CD8-positive, alpha-beta memory T cell (primary cell): Measurements from ENCODE around the gene GDF15. TPM values are rescaled to one million over a fixed set of nuclear protein-coding genes. Genes with fewer than 3 reads are reported as not detected.

Experiments
- CTCF ChIA-PET: fragments of 350-600 bp; sonication (Branson Sonifier 250); formaldehyde crosslinking; loops from one replicate; lab custom pipeline; 2021; ENCODE audit warnings: antibody characterized with exemption; lab: Charles Lee
- POLR2A ChIA-PET: fragments of 350-600 bp; sonication (Branson Sonifier 250); formaldehyde crosslinking; loops from one replicate; lab custom pipeline; 2021; ENCODE audit warnings: antibody characterized with exemption; lab: Charles Lee
- DNase-seq, 5 donors: peaks; one replicate each; pipeline versions ENCODE4 v3.0.0 to v3.0.0-alpha.2; 2020 to 2022; ENCODE audit warnings: mixed read lengths in 1 of 5
- H3K27ac ChIP-seq: one replicate; pipeline ENCODE4 v1.7.0; 2013; ENCODE audit warnings: low read depth, mild to moderate bottlenecking, low read length, moderate library complexity
- H3K27me3 ChIP-seq: 2 replicates; pipeline ENCODE4 v1.7.0; 2013; ENCODE audit warnings: low read length, mild to moderate bottlenecking; ENCODE audit not compliant: insufficient read depth, poor library complexity, severe bottlenecking
- H3K36me3 ChIP-seq: 2 replicates; pipeline ENCODE4 v1.7.0; 2013; ENCODE audit warnings: mild to moderate bottlenecking, low read length, moderate library complexity; ENCODE audit not compliant: insufficient read depth
- H3K4me1 ChIP-seq: 2 replicates; pipeline ENCODE4 v1.7.0; 2013; ENCODE audit warnings: mild to moderate bottlenecking, low read length, moderate library complexity; ENCODE audit not compliant: insufficient read depth
- H3K4me3 ChIP-seq: 2 replicates; pipeline ENCODE4 v1.7.0; 2013; ENCODE audit warnings: mild to moderate bottlenecking, low read length
- H3K9me3 ChIP-seq: 2 replicates; pipeline ENCODE4 v1.7.0; 2013; ENCODE audit warnings: mild to moderate bottlenecking, low read length
- H3K27ac Mint-ChIP-seq, 8 donors: one replicate each; pipeline ENCODE4 v1.8.0; 2020 to 2021; ENCODE audit warnings: mixed read lengths in 8 of 8, mild to moderate bottlenecking in 6 of 8, inconsistent platforms in 3 of 8, moderate library complexity in 3 of 8
- H3K27me3 Mint-ChIP-seq, 2 donors: one replicate each; pipeline ENCODE4 v1.8.0; 2020 to 2021; ENCODE audit warnings: mixed read lengths in 2 of 2, mild to moderate bottlenecking in 1 of 2, moderate library complexity in 1 of 2
- H3K36me3 Mint-ChIP-seq, 3 donors: one replicate each; pipeline ENCODE4 v1.8.0; 2020 to 2021; ENCODE audit warnings: mixed read lengths in 3 of 3, inconsistent platforms in 1 of 3, mild to moderate bottlenecking in 1 of 3
- H3K4me1 Mint-ChIP-seq, 3 donors: one replicate each; pipeline ENCODE4 v1.8.0; 2020 to 2021; ENCODE audit warnings: mixed read lengths in 3 of 3, inconsistent platforms in 1 of 3, mild to moderate bottlenecking in 1 of 3
- H3K4me3 Mint-ChIP-seq, 7 donors: one replicate each; pipeline ENCODE4 v1.8.0; 2020 to 2021; ENCODE audit warnings: mixed read lengths in 7 of 7, mild to moderate bottlenecking in 6 of 7, moderate library complexity in 4 of 7, inconsistent platforms in 2 of 7
- H3K9me3 Mint-ChIP-seq, 5 donors: one replicate each; pipeline ENCODE4 v1.8.0; 2020 to 2022; ENCODE audit warnings: mixed read lengths in 5 of 5, mild to moderate bottlenecking in 3 of 5, moderate library complexity in 2 of 5, inconsistent platforms in 1 of 5
- polyA plus RNA-seq: library from polyadenylated mRNA; unstranded; fragments of 300-500 nt; fragmentation: Illumina TruSeq; gene quantifications from one replicate; pipeline ENCODE4 v1.2.3, GENCODE V29; 2021
- total RNA-seq, 2 experiments: library from RNA; stranded (reverse); gene quantifications; one replicate each; pipeline ENCODE4 v1.2.3, GENCODE V29; 2021

Gene GDF15
- total RNA-seq: under 1 TPM; 0.28 to 0.29 TPM
- polyA plus RNA-seq: not detected

- H3K4me3 ChIP-seq: peak within 1 kb of the TSS; percentile 37
- Mint-ChIP-seq H3K36me3 (peaks cover 0 to 3% (median 0%) of the 10 kb centered on the region in 3 donors), H3K27ac (no peak within 1 kb of the TSS), H3K9me3 (no peaks in the 10 kb centered on the region), H3K27me3 (peaks cover 19 to 39% of the 10 kb centered on the region in 2 donors), H3K4me3 (peak within 1 kb of the TSS in 1 of 7 donors; percentile 36), H3K4me1 (peaks cover 5 to 13% (median 11%) of the 10 kb centered on the region in 3 donors)
- POLR2A ChIA-PET: no interaction called here
- CTCF ChIA-PET: interaction anchor here (0.8 kb wide), 1 partner anchor 24 kb away, joined by 3 read pairs; no protein-coding TSS in a partner anchor
- peak in 1 of 5 donors; percentile 11 for DNase-seq
- peak within 1 kb of the TSS; percentile 81 for H3K27ac ChIP-seq
- H3K36me3 ChIP-seq: no peaks in the 10 kb centered on the region
- H3K27me3 ChIP-seq: peaks cover 19% of the 10 kb centered on the region
- H3K4me1 ChIP-seq: no peaks in the 10 kb centered on the region
- no peaks in the 10 kb centered on the region for H3K9me3 ChIP-seq
These were observed at the start of gene GDF15 for GRCh38 chr19:18385675-18386542. TSS of gene GDF15 (plus strand) at chr19:18386158. CDS start at chr19:18386190, 32 bp downstream.

GRCh38 chr19:18338541-18338940 lies 47.4 kb upstream of the GDF15 start:
- peaks cover 18% of the 10 kb centered on the region for H3K4me1 ChIP-seq
- no peak overlapping the region for H3K4me3 ChIP-seq
- Mint-ChIP-seq H3K27ac (peak overlapping the region in 1 of 8 donors; percentile 48), H3K4me3 (peak overlapping the region; percentile 18 to 94 (median 62)), H3K36me3 (peaks cover 0 to 17% (median 0%) of the 10 kb centered on the region in 3 donors), H3K4me1 (peaks cover 6 to 24% (median 24%) of the 10 kb centered on the region in 3 donors), H3K27me3 (peaks cover 0 to 2% of the 10 kb centered on the region in 2 donors), H3K9me3 (no peaks in the 10 kb centered on the region)
- ChIA-PET CTCF (interaction anchor here (3.1 to 18.4 kb wide), 2 partner anchors 10 to 63 kb away, joined by 13 to 436 read pairs; partner anchors contain the start of genes IQCN and JUND), POLR2A (no interaction called here)
- no peak for DNase-seq
- H3K27me3 ChIP-seq: no peaks in the 10 kb centered on the region
- H3K36me3 ChIP-seq: peaks cover 4% of the 10 kb centered on the region
- no peak overlapping the region for H3K27ac ChIP-seq
- no peaks in the 10 kb centered on the region for H3K9me3 ChIP-seq

DNA sequence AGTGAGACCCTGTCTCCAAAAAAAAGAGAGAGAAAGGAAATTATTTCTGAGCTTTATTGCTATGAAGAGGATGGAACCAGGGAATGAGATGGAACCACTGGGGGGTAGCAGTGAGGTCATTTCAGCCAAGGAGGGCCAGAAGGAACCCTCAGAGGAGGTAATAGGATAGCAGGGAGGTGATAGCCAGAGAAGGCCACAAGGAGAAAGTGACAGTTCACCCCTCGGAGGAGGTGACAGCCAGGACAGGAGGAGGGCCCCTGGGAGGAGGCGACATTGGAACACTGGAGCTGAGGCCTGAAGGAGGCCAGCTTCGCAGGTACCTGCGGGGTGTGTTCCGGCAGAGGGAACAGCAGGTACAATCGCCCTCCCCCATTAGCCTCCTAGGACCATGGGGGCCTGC lies 46.2 kb upstream of the GDF15 start:
- Histone ChIP-seq H3K27me3 (no peaks in the 10 kb centered on the region), H3K4me3 (peak overlapping the region; percentile 81), H3K27ac (peak overlapping the region; percentile 82), H3K4me1 (peaks cover 18% of the 10 kb centered on the region), H3K36me3 (peaks cover 4% of the 10 kb centered on the region), H3K9me3 (no peaks in the 10 kb centered on the region)
- Mint-ChIP-seq H3K4me1 (peaks cover 10 to 24% (median 24%) of the 10 kb centered on the region in 3 donors), H3K27ac (peak overlapping the region; percentile 49 to 95 (median 84)), H3K4me3 (peak overlapping the region; percentile 83 to 99 (median 90)), H3K27me3 (peaks cover 0 to 2% of the 10 kb centered on the region in 2 donors), H3K9me3 (no peaks in the 10 kb centered on the region), H3K36me3 (peaks cover 0 to 28% (median 1%) of the 10 kb centered on the region in 3 donors)
- POLR2A ChIA-PET: interaction anchor here (1.0 to 1.4 kb wide), 2 partner anchors 17 to 59 kb away, joined by 3 to 4 read pairs; partner anchors contain the start of gene LSM4
- no peak for DNase-seq
- CTCF ChIA-PET: interaction anchor here (0.5 to 18.4 kb wide), 4 partner anchors 11 to 122 kb away, joined by 3 to 436 read pairs (median 8); partner anchors contain the start of genes IQCN and JUND

DNA sequence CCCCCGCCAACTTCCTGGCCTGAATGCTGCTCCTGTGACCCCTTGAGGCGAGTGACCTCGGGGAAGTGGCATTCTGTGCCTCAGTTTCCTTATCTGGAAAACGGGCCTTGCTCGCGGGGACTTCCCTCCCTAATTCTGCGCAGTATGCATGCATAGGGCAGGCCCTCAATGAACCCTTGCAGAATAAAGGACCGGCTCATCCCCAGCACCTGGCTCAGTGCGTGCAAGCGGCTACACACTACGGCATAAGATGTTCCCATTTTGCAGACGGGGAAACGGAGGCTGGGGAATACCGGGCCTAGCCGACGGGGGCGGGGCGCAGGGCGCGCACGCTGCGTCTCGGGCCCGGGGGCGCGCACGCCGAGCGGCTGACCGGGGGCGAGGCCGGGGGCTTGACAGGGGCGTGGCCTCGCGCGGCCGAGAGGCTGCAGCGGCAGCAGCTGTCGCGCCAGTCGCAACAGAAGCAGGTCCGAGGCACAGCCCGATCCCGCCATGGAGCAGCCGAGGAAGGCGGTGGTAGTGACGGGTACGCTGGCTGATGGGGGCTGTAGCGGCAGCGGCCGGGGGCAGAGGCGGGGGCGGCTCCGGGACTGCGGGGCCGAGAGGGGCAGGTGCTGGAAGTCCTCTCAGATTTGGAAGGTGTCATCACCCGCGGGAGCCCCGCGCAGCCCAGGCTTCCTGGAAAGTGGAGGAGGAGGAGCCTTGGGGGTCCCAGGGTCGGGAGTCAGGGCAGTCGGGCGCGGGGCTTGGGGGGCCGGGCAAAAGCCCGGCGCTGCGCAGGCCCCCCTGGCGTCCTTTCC lies 45.6 kb upstream of the GDF15 start, which contains the start of gene PGPEP1:
Gene PGPEP1, plus strand, starts transcription at position 409 of the 800 bp plus-strand sequence. Its CDS starts 84 bp downstream, at position 493.
- POLR2A ChIA-PET: interaction anchor here (1.0 to 2.8 kb wide), 3 partner anchors 17 to 60 kb away, joined by 3 to 18 read pairs (median 4); partner anchors contain the start of genes JUND and LSM4
- Mint-ChIP-seq H3K27ac (peak within 1 kb of the TSS; percentile 73 to 95 (median 90)), H3K27me3 (peaks cover 0 to 2% of the 10 kb centered on the region in 2 donors), H3K36me3 (peaks cover 0 to 34% (median 3%) of the 10 kb centered on the region in 3 donors), H3K9me3 (no peaks in the 10 kb centered on the region), H3K4me1 (peaks cover 10 to 24% (median 24%) of the 10 kb centered on the region in 3 donors), H3K4me3 (peak within 1 kb of the TSS; percentile 83 to 99 (median 90))
- H3K4me3 ChIP-seq: peak within 1 kb of the TSS; percentile 81
- peak within 1 kb of the TSS; percentile 82 for H3K27ac ChIP-seq
- H3K9me3 ChIP-seq: no peaks in the 10 kb centered on the region
- CTCF ChIA-PET: interaction anchor here (1.5 to 18.4 kb wide), 3 partner anchors 12 to 65 kb away, joined by 4 to 436 read pairs (median 13); partner anchors contain the start of genes IQCN and JUND
- DNase-seq: peak; percentile 50 to 66 (median 58)
- no peaks in the 10 kb centered on the region for H3K27me3 ChIP-seq
- peaks cover 18% of the 10 kb centered on the region for H3K4me1 ChIP-seq
- H3K36me3 ChIP-seq: peaks cover 4% of the 10 kb centered on the region

DNA sequence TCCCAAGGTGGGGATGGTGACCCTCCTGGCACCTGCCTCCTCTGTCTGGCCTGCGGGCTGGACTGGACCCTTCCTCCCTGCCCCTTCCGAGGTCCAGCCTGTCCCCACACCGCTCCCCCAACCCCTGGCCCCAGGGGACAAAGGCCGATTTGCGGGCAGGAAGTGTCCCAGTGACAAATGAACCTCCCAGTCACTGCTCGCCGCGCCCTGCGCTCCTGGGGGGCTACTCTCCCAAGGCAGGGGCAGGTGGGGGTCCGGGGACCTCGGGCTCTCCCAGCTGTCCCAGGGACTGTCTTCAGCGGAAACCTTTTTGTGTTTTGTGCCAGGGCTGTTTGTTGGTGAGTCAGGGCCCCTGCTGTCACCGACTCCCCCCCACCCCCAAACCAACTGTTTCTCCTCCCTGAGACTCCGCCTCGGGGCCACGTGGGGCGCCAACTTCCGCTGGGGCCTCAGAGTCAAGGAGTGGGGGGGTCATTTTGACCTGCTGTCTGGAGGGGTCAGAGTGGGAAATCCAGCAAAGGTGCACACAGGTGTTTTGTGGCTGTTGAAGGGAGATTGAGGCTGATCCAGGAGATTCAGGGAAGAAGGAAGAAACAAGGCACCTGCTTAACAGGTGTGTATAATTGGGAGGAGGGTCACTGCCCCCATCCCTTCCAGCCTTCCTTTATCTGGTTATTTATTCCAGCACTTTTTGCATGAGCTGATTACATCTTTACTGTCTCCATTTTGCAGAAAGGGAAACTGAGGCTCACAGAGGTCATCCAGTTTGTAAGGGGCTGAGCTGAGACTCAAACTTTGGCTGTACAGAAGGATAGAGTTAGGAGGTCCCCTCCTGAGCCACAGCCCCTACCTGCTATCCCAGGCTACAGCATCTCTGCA lies 44.7 kb upstream of the GDF15 start:
- H3K27ac Mint-ChIP-seq: peak overlapping the region; percentile 67 to 95 (median 88)
- Histone ChIP-seq H3K27ac (peak overlapping the region; percentile 82), H3K4me1 (peaks cover 18% of the 10 kb centered on the region), H3K36me3 (peaks cover 4% of the 10 kb centered on the region), H3K4me3 (peak overlapping the region; percentile 81), H3K27me3 (no peaks in the 10 kb centered on the region), H3K9me3 (no peaks in the 10 kb centered on the region)
- DNase-seq: peak; percentile 35 to 81 (median 49)
- peaks cover 13 to 28% (median 27%) of the 10 kb centered on the region in 3 donors for H3K4me1 Mint-ChIP-seq
- ChIA-PET POLR2A (interaction anchor here (0.6 to 2.8 kb wide), 2 partner anchors 60 to 144 kb away, joined by 3 to 18 read pairs; partner anchors contain the start of gene JUND), CTCF (interaction anchor here (1.2 to 18.4 kb wide), 3 partner anchors 9 to 65 kb away, joined by 3 to 436 read pairs (median 4); partner anchors contain the start of genes IQCN and JUND)
- peaks cover 0 to 39% (median 3%) of the 10 kb centered on the region in 3 donors for H3K36me3 Mint-ChIP-seq
- H3K27me3 Mint-ChIP-seq: peaks cover 0 to 2% of the 10 kb centered on the region in 2 donors
- H3K9me3 Mint-ChIP-seq: no peaks in the 10 kb centered on the region
- peak overlapping the region; percentile 83 to 99 (median 90) for H3K4me3 Mint-ChIP-seq

GRCh38 chr19:18342090-18342632 lies 43.8 kb upstream of the GDF15 start:
- H3K9me3 Mint-ChIP-seq: no peaks in the 10 kb centered on the region
- H3K27me3 ChIP-seq: no peaks in the 10 kb centered on the region
- peaks cover 0 to 2% of the 10 kb centered on the region in 2 donors for H3K27me3 Mint-ChIP-seq
- H3K27ac ChIP-seq: no peak overlapping the region
- CTCF ChIA-PET: interaction anchor here (1.2 to 18.4 kb wide), 4 partner anchors 8 to 66 kb away, joined by 3 to 436 read pairs (median 6); partner anchors contain the start of genes IQCN and JUND
- H3K4me3 ChIP-seq: no peak overlapping the region
- peak overlapping the region in 6 of 8 donors; percentile 3 to 73 (median 52) for H3K27ac Mint-ChIP-seq
- no peaks in the 10 kb centered on the region for H3K9me3 ChIP-seq
- H3K36me3 ChIP-seq: peaks cover 4% of the 10 kb centered on the region
- peaks cover 15 to 32% (median 30%) of the 10 kb centered on the region in 3 donors for H3K4me1 Mint-ChIP-seq
- peaks cover 0 to 45% (median 4%) of the 10 kb centered on the region in 3 donors for H3K36me3 Mint-ChIP-seq
- no peak for DNase-seq
- POLR2A ChIA-PET: interaction anchor here (0.6 to 2.8 kb wide), 2 partner anchors 61 to 145 kb away, joined by 3 to 18 read pairs; partner anchors contain the start of gene JUND
- peaks cover 18% of the 10 kb centered on the region for H3K4me1 ChIP-seq
- H3K4me3 Mint-ChIP-seq: peak overlapping the region; percentile 83 to 99 (median 90)
